ENCODE measurements around the gene RAB32.

The RAB32 gene

DNA sequence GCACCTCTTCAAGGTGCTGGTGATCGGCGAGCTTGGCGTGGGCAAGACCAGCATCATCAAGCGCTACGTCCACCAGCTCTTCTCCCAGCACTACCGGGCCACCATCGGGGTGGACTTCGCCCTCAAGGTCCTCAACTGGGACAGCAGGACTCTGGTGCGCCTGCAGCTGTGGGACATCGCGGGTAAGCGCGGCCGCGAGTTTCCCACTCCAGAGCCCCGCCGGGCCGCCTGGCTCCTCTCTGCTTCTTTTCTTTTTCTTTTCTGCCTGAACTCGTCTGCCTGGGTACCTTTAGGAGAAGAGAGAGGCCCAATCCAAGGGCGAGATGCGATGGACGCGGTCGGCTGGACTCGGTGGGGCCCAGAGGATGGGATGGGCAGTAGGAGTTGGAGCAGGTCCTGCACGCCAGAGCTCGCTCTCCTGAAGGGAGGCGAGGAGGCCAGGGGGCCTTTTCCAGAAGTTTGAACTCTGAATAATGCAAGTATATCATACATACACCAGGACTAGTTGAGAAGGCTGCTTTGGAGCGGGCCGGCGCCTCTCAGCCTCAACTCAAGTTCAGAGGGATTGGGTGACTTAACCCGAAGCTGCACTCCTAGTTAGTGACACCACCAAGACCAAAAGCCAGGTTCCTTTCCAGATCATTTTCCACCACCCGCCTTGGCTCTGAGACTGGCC lies 445 bp downstream of the RAB32 start:
- TF ChIP-seq, protein P1, sequence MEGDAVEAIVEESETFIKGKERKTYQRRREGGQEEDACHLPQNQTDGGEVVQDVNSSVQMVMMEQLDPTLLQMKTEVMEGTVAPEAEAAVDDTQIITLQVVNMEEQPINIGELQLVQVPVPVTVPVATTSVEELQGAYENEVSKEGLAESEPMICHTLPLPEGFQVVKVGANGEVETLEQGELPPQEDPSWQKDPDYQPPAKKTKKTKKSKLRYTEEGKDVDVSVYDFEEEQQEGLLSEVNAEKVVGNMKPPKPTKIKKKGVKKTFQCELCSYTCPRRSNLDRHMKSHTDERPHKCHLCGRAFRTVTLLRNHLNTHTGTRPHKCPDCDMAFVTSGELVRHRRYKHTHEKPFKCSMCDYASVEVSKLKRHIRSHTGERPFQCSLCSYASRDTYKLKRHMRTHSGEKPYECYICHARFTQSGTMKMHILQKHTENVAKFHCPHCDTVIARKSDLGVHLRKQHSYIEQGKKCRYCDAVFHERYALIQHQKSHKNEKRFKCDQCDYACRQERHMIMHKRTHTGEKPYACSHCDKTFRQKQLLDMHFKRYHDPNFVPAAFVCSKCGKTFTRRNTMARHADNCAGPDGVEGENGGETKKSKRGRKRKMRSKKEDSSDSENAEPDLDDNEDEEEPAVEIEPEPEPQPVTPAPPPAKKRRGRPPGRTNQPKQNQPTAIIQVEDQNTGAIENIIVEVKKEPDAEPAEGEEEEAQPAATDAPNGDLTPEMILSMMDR (IDR thresholded peaks at IDR 0.05): no peak

DNA sequence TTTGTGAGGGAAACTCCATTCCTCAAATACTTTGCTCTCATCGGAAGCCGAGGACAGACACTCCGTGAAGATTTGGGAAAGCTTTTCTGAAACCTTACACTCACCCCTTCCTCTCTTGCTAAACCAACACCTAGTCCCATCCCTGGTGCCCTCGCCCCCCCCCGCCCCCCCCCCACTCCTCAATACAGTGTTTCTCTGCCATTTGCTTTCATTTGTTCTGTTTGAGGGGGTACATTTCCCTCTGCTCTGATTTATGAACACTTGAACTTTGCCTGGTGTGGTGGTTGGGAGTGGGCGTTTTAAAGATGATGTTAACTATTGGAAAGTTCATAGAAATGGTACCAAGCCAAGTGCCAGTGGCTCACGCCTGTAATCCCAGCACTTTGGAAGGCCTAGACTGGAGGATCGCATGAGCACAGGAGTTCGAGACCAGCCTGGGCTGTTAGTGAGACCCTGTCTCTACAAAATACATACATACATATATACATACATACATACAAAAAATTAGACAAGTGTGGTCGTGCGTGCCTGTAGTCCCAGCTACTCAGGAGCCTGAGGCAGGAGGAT lies 1.1 kb downstream of the RAB32 start:
- TF ChIP-seq, protein P1 (IDR thresholded peaks at IDR 0.05): no peak

DNA sequence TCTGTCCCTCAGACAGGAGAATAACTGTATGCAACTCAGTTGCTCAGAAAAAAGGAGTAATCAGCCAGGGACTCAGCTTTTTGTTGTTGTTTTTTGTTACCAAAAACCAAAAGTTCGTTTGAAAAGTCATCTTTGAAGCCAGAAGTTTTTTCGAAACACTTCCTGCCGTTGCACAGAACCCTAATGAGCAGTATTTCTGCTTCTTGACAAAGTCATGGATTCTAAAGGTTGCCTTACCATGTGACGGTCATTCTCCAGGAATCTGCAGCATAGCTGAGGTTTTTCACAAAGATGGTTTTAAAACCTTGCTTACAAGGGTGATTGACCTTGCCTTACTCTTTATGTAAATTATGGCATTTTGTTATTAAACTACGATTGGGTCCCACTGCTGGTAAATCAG lies 1.9 kb downstream of the RAB32 start:
- TF ChIP-seq, protein P1 (IDR thresholded peaks at IDR 0.05): no peak

DNA sequence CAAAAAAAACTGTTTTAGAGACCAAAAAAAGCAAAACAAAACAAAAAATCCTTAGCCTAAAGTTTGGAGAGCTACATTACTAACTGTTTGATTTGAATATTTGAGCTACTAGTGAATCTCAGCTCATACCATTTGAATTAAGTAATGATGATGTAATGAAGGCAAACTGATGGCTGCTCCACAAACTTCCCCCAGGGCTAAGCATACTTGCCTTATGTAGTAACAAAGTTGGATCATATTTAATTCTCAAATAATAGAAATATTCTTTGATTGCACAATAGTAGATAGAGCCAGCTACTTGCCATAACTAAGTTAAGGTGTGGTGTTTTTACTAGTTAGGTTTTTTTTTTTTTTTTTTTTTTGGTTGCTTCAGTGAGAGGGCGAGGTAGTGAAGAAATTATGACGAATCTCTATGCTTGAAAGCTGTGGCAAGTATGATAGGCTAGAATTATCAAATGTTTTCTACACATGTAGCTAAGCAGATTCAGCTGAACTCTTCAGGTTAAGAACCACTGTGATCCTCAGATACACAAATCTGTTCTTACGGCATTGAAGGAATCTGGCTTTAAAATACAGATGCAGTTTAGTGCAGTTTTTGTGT lies 2.9 kb downstream of the RAB32 start:
- TF ChIP-seq, protein P1 (IDR thresholded peaks at IDR 0.05): no peak

DNA sequence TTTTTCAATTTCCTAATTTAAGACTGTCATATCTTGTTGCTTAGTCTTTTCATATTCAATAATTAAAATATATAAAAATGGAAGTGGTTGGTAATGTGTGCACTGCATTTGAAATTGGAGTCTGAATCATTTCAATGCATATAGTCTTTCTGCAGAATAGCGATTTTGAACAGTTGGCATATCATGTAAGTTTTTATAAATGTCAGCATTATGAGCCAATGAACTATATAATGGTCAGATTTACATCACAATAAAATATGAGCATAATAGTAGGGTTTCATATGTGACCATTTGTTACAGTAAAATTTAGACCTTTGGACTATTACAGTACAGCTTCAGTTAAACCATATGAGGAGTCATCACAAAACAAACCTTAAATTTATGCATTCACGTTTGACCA lies 4.3 kb downstream of the RAB32 start:
- TF ChIP-seq, protein P1 (IDR thresholded peaks at IDR 0.05): no peak

DNA sequence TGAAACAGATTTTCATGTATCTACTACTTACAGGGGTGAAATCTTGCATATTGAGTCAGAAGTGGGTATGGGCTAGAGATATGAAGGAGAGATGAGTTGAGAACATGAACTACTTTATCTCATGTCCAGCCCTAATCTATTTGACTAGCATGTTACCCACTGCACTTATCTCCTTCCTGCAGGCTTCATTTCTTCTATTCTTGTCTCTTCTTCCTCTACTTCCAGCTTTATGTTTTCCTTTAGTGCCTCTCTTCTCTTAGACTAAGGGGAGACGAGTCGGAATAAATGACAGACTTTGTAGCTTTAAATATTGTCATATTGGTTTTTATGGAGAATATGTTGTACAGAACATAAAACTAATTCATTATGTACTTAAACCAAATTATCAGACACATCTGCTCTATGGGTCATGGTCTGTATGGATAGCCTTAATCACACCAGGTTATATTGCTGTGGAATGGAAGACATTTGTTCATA lies 5.3 kb downstream of the RAB32 start:
- TF ChIP-seq, protein P1 (IDR thresholded peaks at IDR 0.05): no peak

DNA sequence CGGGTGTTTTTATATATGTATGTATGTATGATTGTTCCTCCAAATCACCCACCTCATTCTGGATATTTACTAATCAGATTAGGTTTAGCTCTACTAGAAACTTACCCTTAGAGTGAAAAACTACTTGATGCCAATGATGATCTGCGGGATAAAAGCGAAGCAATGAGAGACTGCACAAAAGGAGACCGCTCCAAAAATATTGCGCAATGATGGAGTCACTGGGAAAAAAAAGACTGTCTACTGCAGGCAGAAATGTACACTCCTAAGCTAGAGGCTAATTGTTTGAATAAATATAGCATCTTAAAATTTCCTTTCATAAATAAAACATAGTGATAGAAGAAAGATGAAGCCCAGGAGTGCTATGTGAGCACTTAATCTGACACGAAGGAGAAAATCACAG lies 7.3 kb downstream of the RAB32 start:
- TF ChIP-seq, protein P1 (IDR thresholded peaks at IDR 0.05): no peak

Data from LNCAP (cell line).